Kidney epithelial cell (primary cell): ENCODE data around the gene ENO1. TPM values are rescaled to one million over a fixed set of nuclear protein-coding genes. Genes with fewer than 3 reads are reported as not detected.

Source experiments
- DNase-seq: peaks from one replicate; pipeline ENCODE4 v3.0.0-alpha.2; 2010; ENCODE audit warnings: low read depth
- H3K27me3 ChIP-seq: 2 replicates; pipeline ENCODE4 v1.6.0; 2011; ENCODE audit warnings: low read length; ENCODE audit not compliant: control insufficient read depth, insufficient read depth
- H3K36me3 ChIP-seq: 2 replicates; pipeline ENCODE4 v1.5.1; 2011; ENCODE audit warnings: low read length; ENCODE audit not compliant: control insufficient read depth, insufficient read depth
- H3K4me3 ChIP-seq: 2 replicates; pipeline ENCODE4 v1.5.1; 2011; ENCODE audit warnings: low read depth, mild to moderate bottlenecking, control low read depth, low read length
- total RNA-seq: library from RNA; depleted of rRNA; stranded (reverse); fragments of >200 nt; gene quantifications from 2 replicates; pipeline ENCODE4 v1.2.3, GENCODE V29; 2015
- TF ChIP-seq, protein P1 (sequence below): IDR thresholded peaks from 2 replicates; pipeline ENCODE4 v1.5.1; 2011; ENCODE audit warnings: mild to moderate bottlenecking, moderate library complexity, low read length, control low read depth, inconsistent platforms; ENCODE audit not compliant: insufficient read depth, poor library complexity, severe bottlenecking

Gene ENO1
- total RNA-seq, 1 donor from 2014 or later, result 1,235 TPM

- no peaks in the 10 kb centered on the region for H3K27me3 ChIP-seq
Observed at GRCh38 chr1:8813991-8814390, 64.5 kb downstream of the ENO1 start.

DNA sequence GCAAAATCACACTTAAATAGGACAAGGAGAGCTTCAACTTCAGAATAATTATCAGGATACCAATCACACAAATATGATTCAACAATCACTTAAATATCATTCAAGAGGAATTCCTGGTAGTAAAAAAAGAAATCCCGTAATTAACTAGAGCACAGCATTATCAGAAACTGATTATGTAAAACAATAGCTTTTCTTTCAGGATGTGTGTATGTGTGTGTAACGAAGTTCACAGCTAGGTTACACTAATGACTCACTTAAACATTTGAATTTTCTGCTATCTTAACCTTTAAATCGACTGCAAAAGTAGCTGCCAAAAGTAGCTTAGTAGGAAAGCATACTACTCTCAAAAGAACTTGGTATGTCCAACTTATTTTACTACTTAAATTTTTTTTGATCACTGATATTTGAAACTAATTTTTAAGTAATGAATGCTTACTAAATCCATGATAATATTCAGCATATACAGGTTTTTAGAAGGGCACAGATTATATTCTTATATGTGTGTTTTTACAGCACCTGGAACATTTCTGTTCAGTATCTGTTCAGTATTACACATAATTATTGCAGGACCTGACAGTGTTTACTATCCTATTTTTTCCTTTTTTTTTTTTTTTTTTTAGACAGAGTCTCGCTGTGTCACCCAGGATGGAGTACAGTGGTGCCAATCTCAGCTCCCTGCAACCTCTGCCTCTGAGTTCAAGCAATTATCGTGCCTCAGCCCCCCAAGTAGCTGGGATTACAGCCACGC lies 65.3 kb downstream of the ENO1 start:
- TF ChIP-seq, protein P1, sequence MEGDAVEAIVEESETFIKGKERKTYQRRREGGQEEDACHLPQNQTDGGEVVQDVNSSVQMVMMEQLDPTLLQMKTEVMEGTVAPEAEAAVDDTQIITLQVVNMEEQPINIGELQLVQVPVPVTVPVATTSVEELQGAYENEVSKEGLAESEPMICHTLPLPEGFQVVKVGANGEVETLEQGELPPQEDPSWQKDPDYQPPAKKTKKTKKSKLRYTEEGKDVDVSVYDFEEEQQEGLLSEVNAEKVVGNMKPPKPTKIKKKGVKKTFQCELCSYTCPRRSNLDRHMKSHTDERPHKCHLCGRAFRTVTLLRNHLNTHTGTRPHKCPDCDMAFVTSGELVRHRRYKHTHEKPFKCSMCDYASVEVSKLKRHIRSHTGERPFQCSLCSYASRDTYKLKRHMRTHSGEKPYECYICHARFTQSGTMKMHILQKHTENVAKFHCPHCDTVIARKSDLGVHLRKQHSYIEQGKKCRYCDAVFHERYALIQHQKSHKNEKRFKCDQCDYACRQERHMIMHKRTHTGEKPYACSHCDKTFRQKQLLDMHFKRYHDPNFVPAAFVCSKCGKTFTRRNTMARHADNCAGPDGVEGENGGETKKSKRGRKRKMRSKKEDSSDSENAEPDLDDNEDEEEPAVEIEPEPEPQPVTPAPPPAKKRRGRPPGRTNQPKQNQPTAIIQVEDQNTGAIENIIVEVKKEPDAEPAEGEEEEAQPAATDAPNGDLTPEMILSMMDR, result no peak
- DNase-seq, result no peak
- Histone ChIP-seq H3K27me3 (no peaks in the 10 kb centered on the region), H3K36me3 (no peaks in the 10 kb centered on the region), H3K4me3 (no peak overlapping the region)

More at GRCh38 chr1:8813991-8814390, 64.5 kb downstream of the ENO1 start:
- Histone ChIP-seq H3K36me3 (no peaks in the 10 kb centered on the region), H3K4me3 (no peak overlapping the region)
- TF ChIP-seq, protein P1, result no peak
- DNase-seq, result no peak

- TF ChIP-seq, protein P1, result no peak
- Histone ChIP-seq H3K4me3 (no peak overlapping the region), H3K36me3 (no peaks in the 10 kb centered on the region), H3K27me3 (no peaks in the 10 kb centered on the region)
- no peak for DNase-seq
Observed at GRCh38 chr1:8812081-8812480, 66.4 kb downstream of the ENO1 start.

Other genes starting within 250 kb of the ENO1 start
- gene RERE, start 61.0 kb downstream of the ENO1 start, total RNA-seq, result 33.3 and 47.5 TPM in 2 replicates
- gene CA6, start 67.2 kb upstream of the ENO1 start, total RNA-seq, result not detected in 2 replicates
- not detected in 2 replicates for gene SLC2A7, start 147.7 kb upstream of the ENO1 start, total RNA-seq
- 0.07 TPM in 1 of 2 replicates, not detected in the other for gene SLC2A5, start 190.9 kb upstream of the ENO1 start, total RNA-seq